NCI-H128 (cell line): Measurements from ENCODE around the gene VIPR2.

Experiments
- DNase-seq: peaks from one replicate; lab custom pipeline; 2025; ENCODE audit not compliant: unreplicated experiment; lab: John Stamatoyannopoulos, UW

The VIPR2 gene

DNA sequence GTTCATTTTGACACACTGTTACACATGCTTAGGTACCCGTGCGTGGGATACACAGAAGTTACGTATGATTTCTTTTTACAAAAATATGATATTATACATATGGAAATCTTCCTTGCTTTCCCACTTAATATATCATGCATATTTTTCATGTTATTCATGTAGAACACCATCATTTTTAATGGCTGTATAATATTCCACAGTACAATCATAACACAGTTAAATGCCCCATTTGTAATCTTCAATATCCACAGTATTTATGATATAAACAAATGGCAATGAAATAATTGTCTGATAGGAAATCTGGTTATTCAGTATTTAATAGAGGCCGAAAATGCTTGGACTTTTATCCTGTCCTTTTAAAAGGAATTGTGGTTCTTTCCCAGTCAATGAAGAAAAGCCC lies 23.2 kb downstream of the VIPR2 start:
- no peak for DNase-seq

DNA sequence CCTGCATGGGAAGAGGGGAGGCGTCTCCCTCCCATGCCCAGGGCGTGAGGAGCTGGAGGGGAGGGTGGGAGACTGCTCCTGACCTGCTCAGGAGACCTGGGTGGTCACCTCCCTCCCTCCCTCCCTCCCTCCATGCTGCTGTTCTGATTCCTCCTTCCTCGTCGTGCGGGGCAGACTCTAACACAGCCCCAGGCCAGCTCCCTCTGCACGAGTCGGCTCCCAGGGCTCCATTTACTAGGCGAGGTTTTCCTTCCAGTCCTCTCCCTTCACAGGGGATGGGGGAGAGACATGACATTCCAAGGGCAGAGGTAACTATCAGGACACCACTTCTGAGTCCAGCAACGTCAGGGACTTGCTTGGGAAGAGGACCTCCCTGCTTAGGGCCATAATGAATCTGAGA lies 23.6 kb downstream of the VIPR2 start:
- DNase-seq: no peak

DNA sequence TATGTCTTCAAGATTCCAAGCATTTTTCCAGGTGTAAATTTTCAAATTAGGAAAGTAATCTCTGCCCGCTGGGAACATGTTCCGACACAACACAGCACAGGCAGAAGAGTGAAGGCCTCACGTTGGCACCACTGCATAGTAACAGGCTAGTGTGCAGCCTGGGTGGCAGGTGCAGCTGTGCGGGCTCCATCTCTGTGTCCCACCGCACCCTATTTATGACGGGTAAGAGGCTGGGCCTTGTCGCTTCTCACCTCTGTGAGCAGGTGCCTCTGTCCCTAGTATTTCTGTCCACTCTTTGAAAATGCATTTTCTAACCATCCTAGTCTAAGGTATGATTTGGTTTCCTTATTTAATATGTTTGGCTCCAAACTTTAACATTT lies 24.1 kb downstream of the VIPR2 start:
- no peak for DNase-seq

DNA sequence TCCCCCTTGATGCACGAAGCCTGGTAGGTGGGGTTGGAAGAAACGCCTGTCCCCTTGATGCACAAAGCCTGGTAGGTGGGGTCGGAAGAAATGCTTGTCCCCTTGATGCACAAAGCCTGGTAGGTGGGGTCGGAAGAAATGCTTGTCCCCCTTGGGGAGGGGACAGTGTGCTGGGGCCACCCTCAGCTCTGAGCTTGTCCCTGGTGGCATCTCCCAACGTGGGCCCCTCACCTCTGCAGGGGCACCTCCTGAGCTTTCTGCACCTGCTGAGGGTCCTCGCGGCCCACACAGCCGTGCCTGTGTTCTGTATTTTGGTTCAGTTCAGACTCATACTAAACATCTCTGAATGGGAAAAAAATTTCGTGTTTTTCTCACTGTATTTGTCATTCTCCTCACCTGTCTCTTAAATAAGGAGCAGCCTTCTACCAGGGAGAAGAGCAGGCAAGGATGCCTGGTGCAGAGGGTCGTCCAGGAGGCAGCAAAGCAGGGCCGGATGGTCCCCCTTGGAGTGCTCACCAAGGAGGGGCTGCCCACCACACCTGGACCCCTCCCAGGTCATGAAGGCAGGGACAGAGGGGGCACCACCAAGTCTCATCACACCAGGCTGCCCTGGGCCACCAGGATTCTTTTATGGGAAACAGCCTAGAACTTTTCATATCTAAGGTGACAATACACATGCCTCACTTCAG lies 24.7 kb downstream of the VIPR2 start:
- DNase-seq: no peak

DNA sequence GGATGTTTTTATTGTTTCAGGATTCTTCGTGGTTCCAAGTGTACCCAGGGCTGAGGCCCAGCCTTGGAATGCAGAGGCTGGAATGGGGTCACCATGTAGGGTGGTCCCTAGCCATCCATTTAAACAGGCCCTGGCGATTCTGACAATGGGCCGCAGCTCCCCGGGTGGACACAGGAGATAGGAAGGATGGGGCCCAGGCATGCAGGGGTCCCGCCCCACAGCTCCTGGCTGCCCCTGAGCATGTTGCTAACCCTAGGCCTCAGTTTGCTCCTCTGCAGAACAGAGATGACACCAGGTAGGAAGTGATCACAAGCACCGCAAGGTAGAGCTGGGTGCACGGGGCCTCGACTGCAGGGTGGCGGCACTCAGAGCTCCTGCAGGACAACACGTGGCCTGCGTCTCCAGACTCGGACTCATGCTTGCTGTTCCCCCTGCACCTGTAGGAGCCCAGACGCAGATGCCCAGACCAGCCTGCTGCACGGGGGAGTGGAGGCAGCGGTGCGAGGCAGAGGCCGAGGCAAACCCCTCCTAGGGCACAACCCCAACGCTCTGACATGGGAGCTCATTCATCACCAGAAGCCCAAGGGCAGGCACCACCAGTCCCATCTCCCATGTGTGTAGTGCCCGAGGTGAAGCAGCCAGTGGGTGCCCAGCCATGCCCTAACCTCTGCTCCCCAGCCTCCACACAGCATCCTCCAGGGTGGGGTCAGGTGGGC lies 25.5 kb downstream of the VIPR2 start:
- no peak for DNase-seq

DNA sequence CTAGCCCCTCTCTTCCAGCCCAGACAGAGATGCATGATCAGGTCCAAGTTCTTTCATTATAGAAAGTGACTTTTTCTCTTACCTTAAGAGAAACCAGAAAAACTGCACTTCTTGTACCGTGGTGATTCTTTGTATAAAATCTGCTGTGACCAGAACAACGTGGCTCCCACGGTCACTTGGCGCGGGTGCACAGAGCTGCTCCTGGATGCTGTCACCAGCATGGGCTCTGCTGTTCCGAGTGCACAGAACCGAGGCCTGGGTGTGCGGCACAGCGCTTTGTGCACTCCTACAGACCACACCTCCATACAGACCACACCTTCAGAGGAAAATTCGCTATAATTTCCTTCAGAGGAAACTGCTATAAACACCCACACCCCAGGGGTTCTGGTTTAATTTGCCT lies 26.0 kb downstream of the VIPR2 start:
- no peak for DNase-seq

DNA sequence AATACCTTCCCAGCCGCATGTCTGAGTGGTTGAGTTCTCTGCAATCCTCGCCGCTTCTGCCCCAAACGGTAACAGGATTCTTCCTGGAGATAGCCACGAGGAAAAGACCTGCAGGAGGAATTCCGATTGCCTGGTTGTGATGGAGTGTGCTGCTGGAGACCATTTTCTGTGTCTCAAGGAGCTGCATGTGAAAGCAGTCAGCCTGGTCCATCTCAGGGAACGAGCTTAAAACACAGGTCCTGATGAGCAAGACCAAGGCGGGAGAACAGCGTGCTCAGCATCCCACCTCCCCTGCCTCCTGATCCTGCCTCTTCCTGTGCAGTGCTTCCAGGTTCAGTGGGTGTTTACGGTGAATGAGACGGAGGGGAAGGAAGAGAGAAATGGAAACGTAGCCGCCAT lies 26.5 kb downstream of the VIPR2 start:
- DNase-seq: no peak

DNA sequence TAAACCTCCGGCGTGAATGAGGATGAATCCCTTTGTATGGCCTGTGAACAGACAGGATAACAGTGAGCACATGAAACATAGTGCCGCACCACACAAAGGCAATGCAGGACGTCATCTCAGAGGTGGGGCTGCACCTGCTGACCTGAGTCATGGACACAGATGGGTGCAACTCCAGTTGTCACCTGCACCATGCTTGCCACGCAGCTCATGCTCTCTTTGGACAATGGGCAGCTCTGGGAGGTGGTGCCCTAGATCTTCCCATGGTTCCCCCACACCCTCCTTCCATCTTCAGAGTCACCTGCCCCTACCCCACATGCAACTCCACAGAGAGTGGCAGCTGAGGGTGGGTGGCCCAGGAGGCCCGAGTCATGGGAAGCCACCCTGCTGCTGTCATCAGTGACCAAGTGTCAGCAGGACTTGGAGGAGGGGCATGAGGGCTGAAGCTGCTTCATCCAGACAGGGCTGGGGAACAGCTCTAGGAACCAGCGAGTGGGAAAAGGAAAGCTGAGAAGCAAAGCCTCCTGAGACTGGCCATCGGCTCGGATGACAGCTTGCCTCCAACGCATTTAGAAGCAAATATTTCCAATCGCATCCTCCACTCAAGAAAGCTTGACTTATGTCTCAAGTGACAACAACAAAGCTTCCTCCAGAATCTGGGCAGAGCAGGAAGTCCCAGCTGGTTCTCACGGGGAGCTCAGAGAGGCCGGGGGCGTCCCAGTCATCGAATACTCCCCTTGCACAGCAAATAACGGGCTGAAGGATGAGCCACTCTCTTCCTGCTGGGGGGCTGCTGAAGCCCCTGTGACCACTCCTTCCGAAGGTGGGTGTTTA lies 27.1 kb downstream of the VIPR2 start:
- no peak for DNase-seq

GRCh38 chr7:159116581-159117339 lies 27.9 kb downstream of the VIPR2 start:
- no peak for DNase-seq

DNA sequence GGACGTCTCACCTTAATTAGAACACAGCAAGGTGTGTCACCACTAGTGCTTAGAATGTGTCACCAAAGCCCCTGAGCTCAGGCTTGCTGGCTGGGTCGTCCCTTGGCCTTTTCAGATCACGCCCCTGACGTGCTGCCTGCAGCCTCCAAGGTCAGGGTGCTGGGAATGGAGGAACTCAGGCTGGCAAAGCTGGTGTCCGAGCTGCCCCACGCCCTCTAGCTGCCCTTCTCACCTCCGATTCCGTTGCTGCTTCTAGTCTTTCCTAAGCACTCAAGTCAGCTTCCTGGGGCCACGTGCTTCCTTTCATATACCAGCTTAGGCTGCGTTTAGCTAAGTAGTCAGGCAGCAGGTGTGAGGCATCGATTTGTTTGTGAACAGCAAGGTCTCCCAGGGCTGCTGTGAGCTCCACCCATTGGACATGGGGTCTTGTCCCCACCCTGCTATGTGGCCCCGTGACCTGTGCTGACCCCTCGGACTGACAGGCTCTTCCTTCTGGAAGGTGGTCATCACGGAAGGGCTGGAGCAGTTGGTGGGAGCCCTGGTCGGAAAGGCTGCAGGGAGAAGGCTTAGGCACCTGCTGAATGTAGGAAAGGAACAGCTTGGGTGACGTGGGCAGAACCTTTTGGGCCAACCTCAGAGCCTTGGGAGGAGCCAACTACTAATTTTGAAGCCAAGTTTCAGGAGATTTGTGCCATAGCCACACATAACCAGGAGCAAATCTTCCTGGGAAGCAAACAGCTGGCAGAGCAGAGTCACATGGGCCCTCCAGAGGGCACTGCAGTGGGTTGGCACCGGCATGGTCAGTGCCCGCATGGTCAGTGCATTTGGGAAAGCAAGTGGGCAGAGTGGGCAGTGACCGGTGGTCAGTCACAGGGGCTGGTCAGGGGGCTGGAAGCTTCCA lies 28.8 kb downstream of the VIPR2 start:
- no peak for DNase-seq

- no peak for DNase-seq
These were observed 29.7 kb downstream of the VIPR2 start for GRCh38 chr7:159114981-159115380.

DNA sequence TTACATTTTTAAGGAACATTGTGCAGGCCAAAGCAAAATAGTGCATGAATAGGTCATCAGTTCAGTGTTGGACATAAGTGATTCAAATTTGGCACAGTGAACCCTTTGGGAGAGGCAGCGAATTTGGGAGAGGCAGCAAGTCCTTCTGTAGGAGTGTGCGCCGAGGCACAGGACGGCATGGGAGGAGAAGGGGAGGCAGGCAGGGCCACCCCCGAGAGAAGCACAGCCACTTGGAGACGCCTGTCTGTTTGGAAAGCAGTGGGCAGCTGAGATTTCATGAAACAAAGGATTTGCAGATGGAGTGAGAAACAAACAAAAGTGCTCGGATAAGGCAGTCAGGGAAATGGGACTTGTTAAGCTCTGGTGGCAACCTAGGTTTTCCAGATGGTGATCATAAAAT lies 30.6 kb downstream of the VIPR2 start:
- DNase-seq: no peak

DNA sequence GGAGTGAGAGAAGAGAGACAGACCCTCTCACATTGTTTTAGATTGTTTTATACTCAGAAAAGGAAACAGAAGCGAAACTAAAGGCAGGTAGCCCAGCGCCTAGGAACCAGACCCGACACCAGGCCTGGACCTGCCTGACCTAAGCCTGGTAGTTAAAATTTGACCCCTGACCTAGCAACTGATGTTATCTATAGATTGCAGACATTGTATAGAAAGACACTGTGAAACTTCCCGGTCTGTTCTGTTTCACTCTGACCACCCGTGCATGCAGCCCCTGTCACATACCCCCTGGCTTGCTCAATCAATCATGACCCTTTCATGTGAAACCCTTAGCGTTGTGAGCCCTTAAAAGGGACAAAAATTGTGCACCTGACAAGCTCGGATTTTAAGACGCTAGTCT lies 31.6 kb downstream of the VIPR2 start:
- no peak for DNase-seq

DNA sequence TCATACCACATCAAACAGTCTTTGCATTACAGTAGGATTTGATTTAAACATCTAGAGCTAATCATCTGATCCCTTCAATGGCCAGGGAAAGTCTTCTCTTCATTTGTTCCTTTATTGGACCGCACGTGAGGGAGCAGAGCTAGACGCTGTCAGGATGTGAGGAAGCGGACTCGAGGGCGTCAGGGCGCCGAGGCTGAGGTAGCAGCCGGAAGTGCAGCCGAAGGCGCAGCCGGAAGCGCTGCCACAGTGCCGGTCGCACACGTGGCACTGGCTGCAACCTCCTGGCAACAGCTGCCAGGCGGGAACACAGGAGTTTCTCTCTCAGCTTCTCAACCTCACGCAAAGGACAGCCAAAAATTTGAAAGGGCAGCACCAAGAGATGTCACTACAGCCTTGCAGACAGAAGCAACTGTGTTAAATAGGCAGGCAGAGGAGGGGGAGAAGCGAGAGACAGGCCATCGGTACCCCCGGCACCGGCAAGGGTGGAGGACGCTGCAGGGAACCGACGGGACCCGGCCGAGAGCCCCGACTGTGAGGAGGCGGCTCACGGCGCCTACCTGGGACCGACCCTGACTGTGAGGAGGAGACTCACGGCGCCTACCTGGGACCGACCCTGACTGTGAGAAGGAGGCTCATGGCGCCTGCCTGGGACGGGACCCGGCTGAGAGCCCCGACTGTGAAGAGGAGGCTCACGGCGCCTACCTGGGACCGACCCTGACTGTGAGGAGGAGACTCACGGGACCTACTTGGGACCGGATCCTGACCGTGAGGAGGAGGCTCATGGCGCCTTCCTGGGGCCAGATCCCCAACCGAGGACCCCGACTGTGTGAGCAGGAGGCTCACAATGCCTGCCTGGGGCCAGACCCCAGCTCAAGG lies 32.3 kb downstream of the VIPR2 start:
- DNase-seq: no peak

DNA sequence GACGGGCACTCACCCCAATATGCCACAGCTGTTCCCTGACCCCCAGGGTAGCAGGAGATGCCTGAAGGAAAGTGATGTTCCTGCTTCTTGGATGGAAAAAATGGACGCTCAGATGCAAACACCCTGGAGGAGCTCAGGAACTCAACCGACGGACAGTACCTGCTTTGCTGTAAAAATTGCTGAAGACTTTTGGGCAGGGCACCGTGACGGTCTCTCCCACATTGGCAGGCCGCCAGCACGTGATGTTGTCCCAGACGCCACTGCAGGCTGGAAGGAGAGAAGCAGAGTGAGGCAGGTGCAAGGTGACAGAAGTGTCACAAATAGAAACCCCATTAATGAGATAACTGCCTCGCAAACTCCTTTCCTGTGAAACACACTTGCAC lies 35.0 kb downstream of the VIPR2 start:
- no peak for DNase-seq

- DNase-seq: no peak
These were observed 35.6 kb downstream of the VIPR2 start for GRCh38 chr7:159108941-159109652.

- no peak for DNase-seq
These were observed 36.2 kb downstream of the VIPR2 start for GRCh38 chr7:159108491-159108890.

DNA sequence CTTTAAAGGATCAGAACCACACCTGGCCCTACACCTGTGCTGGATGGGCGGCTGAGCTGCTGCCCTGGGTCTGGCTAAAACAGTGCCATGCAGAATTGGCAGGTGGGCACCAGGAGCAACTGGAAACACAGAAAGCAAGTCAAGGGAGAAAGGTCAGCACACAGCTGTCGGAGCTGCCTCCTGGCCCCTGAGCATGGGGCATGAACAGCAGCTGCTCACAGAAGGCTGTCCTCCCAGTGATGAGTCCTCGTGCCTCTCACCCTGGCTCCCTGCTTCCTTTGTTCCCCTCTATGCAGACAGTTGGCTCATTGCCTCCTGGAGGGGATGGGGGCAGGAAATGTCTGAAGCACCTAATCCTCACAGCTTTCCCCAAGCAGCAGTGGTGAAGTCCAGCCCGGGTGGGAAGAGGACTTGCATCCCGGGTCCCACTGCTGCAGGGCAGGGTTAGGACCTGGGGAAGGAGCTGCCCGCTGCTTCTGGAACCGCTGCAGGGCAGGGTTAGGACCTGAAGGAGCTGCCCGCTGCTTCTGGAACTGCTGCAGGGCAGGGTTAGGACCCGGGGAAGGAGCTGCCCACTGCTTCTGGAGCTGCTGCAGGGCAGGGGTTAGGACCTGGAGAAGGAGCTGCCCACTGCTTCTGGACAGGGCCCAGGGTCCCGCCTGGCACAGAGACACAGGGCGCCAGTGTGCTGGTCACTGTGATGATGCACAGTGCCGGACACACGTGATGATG lies 37.3 kb downstream of the VIPR2 start:
- DNase-seq: no peak
